ENCODE data around the gene TNFRSF12A.

GRCh38 chr16:3047387-3047720 lies 27.2 kb downstream of the TNFRSF12A start:
- TF ChIP-seq TARDBP (IDR thresholded peaks at IDR 0.05) = no peak
- TF ChIP-seq FOXM1 (IDR thresholded peaks at IDR 0.05; ENCODE audit: borderline replicate concordance) = no peak
- TF ChIP-seq LEF1 (IDR thresholded peaks at IDR 0.05; ENCODE audit: borderline replicate concordance) = no peak
- TF ChIP-seq L3MBTL2 (conservative IDR thresholded peaks at IDR 0.05) = no peak
- TF ChIP-seq, protein P1, sequence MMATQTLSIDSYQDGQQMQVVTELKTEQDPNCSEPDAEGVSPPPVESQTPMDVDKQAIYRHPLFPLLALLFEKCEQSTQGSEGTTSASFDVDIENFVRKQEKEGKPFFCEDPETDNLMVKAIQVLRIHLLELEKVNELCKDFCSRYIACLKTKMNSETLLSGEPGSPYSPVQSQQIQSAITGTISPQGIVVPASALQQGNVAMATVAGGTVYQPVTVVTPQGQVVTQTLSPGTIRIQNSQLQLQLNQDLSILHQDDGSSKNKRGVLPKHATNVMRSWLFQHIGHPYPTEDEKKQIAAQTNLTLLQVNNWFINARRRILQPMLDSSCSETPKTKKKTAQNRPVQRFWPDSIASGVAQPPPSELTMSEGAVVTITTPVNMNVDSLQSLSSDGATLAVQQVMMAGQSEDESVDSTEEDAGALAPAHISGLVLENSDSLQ (IDR thresholded peaks at IDR 0.05) = no peak
- no peak for TF ChIP-seq SP1 (IDR thresholded peaks at IDR 0.05)
- TF ChIP-seq FOXK2 (IDR thresholded peaks at IDR 0.05) = no peak
- no peak for TF ChIP-seq HDGF (IDR thresholded peaks at IDR 0.05; ENCODE audit: borderline replicate concordance)
- TF ChIP-seq NFRKB (IDR thresholded peaks at IDR 0.05) = no peak

All from HEK293T (cell line).